HG02852 (cell line): ENCODE measurements around the gene KCNQ4.

ENCODE experiments used
- ATAC-seq: cut with Tn5 transposase; IDR thresholded peaks from one replicate; pipeline ENCODE4 v1.9.1; 2021; ENCODE audit warnings: mild to moderate bottlenecking, moderate library complexity; ENCODE audit not compliant: unreplicated experiment

The KCNQ4 gene

GRCh38 chr1:40818264-40818961 is 34.8 kb downstream of the KCNQ4 start:
- peak; percentile 77 for ATAC-seq

- no peak for ATAC-seq
Observed at GRCh38 chr1:40819101-40819500, 35.5 kb downstream of the KCNQ4 start.

DNA sequence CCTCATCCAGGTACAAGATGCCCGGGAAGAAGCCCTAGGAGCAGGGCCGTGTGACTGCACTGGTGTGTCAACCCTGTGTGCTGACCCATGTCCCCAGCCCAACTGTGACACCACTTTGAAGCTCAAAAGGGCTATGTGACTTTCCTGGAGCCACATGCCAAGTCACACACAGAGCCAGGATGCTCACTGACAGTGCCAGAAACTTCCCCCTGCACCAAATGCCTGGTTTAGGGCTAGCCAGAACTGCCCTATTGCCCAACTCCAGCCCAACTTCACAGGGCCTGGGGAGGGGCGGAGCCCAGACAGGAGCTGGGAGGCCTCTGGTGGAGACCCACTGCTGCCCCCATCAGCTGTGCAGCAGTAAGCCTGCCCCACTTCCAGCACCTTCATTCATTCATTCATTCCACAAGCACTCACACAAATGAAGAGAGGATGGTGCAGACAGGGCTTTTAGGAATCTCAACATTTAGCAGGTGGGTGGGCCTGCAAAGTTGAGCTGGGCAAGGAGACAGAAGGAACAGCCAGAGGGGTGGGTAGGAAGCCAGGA is 36.7 kb downstream of the KCNQ4 start:
- ATAC-seq = no peak

GRCh38 chr1:40820911-40821693 is 37.5 kb downstream of the KCNQ4 start:
- no peak for ATAC-seq

DNA sequence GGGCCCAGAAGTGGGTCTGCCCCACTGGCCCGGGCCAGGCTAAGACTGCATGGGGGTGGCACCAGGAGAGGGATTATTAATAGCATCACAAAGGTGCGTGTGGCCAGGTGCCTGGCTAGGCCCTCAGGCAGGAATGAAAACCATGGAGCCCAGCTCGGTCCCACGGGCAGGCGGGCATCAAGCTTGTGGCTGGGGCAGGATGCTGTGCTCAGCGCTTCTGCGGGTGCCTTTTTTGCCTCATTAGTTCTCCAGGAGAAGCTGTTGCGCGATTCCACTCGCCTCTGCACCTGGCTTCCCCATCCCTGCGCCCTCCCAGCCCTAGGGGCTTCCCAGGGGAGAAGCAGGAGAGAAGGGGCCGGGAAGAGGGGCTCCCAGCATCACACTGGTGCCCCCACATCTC is 39.3 kb downstream of the KCNQ4 start:
- ATAC-seq = no peak

DNA sequence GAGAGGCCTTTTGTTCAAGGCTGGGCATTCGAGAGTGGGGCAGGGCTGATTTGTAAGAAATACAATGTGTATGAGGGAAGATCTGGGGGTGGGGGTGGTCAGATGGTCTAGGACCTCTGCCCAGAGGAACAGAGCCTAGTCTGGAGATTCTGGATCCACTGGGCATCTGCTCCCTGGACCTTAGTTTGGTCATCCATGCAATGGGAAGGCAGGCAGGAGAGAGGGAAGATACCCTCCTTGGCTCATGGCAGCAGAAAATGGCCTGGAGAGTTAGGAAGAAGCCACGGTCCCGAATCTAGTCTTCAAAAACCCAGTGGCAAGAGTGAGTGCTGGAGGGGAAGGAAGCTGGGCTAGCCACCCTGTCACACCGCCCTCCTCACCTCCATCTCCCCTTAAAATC is 39.8 kb downstream of the KCNQ4 start:
- no peak for ATAC-seq

DNA sequence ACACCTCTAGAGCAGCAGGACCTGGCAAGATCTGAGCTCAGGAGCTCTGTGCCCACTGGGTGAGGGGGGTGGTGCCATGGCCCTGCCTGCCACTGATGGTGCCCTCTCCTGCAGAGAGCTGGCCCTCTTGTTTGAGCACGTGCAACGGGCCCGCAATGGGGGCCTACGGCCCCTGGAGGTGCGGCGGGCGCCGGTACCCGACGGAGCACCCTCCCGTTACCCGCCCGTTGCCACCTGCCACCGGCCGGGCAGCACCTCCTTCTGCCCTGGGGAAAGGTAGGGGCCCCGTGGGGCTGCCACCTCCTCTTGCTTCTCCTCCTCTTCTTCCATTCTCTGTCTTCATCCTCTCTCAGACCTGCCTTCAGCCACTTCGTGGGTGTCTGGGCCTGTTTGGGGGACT is 40.4 kb downstream of the KCNQ4 start:
- ATAC-seq = no peak

DNA sequence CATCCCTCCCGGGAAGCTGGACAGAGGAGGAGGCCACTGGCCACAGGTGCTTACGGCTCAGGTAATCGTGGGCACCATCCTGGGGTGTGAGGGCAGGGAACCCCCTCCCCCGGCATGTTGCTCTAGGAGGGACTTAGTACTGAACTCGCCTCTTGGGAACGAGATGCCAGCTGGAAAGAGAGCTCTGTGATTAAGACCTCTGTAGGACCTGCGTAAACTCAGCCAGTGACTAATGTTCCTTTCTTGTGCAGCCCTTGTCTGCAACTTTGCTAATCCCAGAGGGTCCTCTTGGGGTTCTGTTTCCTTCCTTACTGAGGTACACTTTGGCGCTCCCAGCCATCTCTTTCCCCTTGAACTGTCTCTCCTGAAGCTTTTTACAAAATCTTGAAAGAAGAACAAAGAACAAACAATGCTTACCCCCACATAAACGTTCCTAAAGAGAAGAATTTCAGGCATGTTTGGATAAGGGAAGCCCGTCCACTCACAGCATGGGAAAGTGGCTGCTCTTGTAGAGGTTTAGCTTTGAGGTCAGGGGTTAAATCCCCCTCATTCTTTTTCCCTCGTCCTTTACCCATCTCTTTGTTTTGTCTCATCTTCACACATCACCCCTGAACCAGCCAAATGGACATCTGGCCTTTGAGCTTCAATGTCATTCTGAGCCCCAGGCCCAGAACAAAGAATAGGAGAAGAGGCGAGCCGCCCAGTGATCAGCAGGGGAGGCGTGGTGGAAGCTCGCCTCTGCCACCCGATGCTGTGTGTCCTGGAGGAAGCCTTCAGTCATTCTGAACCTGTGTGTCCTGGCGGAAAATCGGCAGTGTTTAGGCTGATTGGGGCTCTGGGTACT is 41.2 kb downstream of the KCNQ4 start:
- no peak for ATAC-seq

DNA sequence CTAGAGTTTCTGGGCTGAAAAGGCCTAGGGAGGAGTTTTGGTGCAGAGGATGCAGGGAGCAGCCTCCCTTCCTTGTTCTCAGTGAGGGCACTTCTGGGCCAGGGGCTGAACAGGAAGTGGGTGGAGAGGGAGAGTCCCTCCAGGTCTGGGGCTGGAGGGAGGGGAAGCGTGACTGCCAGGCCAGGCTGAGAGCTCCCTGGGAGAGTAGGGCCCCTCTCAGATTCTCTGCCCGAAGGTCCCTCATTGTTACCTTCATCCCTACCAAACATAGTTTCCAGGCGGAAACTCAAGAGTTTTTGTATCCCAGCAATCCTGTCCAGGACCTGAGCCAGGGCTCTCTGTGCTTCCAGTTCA is 41.8 kb downstream of the KCNQ4 start:
- no peak for ATAC-seq

DNA sequence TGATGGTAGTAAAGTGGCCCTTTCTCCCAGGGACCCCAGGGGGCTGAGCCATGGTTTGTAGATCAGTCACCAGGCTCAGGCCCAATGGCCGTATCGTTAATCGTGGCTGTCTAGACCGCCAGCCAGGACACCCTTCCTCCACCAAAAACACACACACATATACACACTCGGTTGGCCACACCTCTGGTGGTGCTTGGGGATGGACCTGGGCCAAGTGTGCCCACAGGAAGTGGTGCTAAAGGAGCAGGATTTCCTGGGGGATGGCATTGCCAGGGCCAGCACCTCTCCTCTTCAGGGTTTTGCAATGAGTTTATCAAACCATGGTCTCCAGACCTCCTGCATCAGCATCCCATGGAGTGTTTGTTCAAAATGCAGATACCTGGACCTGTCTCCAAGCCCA is 42.4 kb downstream of the KCNQ4 start:
- no peak for ATAC-seq

DNA sequence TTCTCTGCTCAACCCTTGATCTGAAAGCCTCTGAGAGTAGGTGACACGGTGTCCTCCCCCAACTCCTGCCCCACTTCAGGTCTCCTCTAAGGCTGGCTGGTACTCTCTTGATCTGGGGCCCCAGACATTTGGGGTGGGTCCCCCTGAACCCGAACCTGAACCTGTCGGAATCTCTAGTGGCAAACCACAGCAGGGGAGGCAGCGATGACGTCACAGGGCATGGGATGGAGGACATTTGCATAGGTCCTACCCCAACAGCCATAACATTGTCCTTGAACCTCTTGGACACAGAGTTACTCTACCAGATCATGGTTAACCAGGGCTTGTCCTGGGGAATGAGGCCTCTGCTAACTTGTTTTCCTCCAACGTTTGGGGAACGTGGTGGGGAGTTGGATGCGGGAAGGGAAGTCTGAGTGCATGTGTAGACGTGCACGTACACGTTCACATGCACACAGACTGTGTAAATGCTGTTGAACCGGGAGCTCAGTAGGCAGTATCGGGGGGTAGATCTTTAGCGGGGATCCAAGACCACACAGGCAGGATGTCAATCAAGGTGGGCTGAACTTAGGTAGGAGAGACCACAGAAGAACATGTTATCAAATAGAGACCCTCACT is 46.2 kb downstream of the KCNQ4 start:
- ATAC-seq = no peak

DNA sequence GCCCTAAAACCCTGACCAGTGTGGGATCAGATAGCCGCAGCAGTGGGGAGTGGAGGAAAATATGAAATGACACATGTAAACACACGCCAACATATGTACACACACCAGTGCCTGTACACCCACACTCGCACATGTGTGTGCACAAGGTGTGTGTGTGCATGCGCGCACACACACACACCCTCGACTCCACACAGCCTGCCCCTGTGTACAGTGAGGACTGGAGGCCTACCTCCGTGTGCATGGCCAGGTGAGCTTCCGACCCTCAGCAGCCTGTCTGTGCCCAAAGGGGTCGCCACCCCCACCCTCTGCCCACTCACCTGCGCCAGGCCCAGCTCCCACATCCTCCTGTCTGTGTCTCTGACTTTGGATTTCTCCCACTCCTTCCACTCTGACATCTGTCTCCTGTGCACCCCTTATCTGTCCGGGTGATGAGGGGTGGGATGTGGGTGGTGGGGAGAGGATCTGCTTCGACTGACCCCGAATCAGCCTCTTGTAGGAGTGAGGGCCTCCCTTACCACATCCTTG is 46.9 kb downstream of the KCNQ4 start:
- no peak for ATAC-seq

DNA sequence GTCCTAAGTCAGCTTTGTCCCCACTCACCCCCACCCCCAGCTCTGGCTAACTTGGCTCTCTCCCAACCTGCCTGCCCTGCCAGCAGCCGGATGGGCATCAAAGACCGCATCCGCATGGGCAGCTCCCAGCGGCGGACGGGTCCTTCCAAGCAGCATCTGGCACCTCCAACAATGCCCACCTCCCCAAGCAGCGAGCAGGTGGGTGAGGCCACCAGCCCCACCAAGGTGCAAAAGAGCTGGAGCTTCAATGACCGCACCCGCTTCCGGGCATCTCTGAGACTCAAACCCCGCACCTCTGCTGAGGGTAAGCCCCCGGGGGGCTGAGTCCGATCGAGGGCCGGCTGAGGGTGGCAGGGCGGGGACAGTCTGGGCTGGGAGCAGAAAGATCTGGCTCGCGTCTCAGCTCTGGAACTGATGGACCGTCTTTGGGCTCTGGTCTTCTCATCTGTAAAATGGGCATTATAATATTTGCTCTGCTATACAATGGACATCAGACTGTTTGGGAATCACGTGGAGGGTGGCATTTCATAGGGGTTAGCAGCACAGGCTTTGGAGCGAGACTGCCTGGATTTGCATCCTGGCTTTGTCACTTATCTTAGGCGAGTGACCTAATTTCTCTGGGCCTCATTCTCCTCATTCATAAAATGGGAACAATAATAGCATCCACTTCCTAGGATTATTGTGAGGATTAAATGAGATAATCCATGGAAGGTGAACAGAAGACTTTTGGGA is 47.6 kb downstream of the KCNQ4 start:
- ATAC-seq = no peak

- ATAC-seq = no peak
Observed at GRCh38 chr1:40833979-40834378, 50.4 kb downstream of the KCNQ4 start.

- ATAC-seq = no peak
Observed at GRCh38 chr1:40834968-40835545, 51.5 kb downstream of the KCNQ4 start.

DNA sequence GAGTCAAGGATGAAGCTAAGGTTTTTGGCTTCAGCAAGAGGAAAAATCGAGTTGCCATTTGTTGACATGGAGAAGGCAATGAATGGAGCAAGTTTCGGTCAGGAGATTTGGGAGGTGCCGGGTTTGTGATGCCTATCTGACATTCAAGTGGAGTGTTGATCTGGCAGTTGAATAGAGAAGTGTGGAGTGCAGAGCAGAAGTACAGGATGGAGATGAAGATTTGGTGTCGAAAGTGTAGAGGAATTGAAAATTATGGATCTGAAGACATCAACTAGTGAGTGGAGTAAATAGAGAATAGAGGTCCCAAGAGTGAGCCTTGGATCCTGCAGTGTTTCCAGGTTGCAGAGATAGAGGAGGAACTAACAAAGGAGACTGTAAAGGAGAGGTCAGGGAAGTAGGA is 52.7 kb downstream of the KCNQ4 start:
- ATAC-seq = no peak

DNA sequence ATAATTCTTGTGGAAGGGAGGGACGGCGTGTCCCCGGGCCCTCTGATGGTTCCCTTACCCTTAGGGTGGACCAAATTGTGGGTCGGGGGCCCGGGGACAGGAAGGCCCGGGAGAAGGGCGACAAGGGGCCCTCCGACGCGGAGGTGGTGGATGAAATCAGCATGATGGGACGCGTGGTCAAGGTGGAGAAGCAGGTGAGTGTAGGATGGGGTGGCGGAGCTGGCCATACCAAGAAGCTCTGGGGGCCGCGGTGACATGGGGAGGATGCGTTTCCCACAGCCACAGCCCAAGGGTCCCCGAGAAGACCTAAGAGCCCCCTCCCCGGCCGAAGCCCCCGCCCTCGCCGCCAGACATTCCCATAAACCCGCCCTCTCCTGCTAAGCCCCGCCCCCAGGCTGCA is 54.0 kb downstream of the KCNQ4 start:
- no peak for ATAC-seq

- no peak for ATAC-seq
Observed at GRCh38 chr1:40838045-40838979, 54.7 kb downstream of the KCNQ4 start.
